CD14-positive monocyte (primary cell): Measurements from ENCODE around the gene RBFOX1. TPM values are rescaled to one million over a fixed set of nuclear protein-coding genes. Genes with fewer than 3 reads are reported as not detected.

Experiments used
- DNase-seq, 3 donors: peaks; one replicate each; pipeline ENCODE4 v3.0.0-alpha.2; 2011 to 2022
- H2AFZ ChIP-seq: 2 replicates; pipeline ENCODE4 v1.6.0; 2012; ENCODE audit warnings: mild to moderate bottlenecking, low read depth, low read length, inconsistent platforms; ENCODE audit not compliant: insufficient read depth, poor library complexity, severe bottlenecking
- H3K27ac ChIP-seq, 2 donors: 1 replicate in 1 of 2; 2 replicates in 1 of 2; pipeline ENCODE4 v1.5.1; 2012 to 2013; ENCODE audit warnings: low read length in 2 of 2, control low read depth in 1 of 2, inconsistent platforms in 1 of 2, low read depth in 1 of 2, mild to moderate bottlenecking in 1 of 2
- H3K27me3 ChIP-seq, 2 donors: one replicate each; pipeline versions ENCODE4 v1.6.0 to v1.6.1; 2011 to 2013; ENCODE audit warnings: low read length in 2 of 2; ENCODE audit not compliant: control insufficient read depth in 2 of 2, insufficient read depth in 2 of 2
- H3K36me3 ChIP-seq, 2 donors: replicated peaks in 1 of 2; 1 replicate in 1 of 2; 2 replicates in 1 of 2; pipeline versions ENCODE4 v1.5.1 to v1.6.1; 2012 to 2013; ENCODE audit warnings: low read length in 2 of 2, control low read depth in 1 of 2, inconsistent platforms in 1 of 2, mild to moderate bottlenecking in 1 of 2; ENCODE audit not compliant: insufficient read depth in 2 of 2, control insufficient read depth in 1 of 2
- H3K4me1 ChIP-seq, 2 donors: 1 replicate in 1 of 2; 2 replicates in 1 of 2; pipeline versions ENCODE4 v1.5.1 to v1.6.1; 2012 to 2013; ENCODE audit warnings: low read length in 2 of 2, control low read depth in 1 of 2, inconsistent platforms in 1 of 2, mild to moderate bottlenecking in 1 of 2, moderate library complexity in 1 of 2; ENCODE audit not compliant: insufficient read depth in 2 of 2, control insufficient read depth in 1 of 2
- H3K4me2 ChIP-seq: replicated peaks from 2 replicates; pipeline ENCODE3; 2012; ENCODE audit warnings: low read length, moderate library complexity, mild to moderate bottlenecking; ENCODE audit not compliant: poor library complexity, severe bottlenecking; ENCODE audit errors: extremely low read depth
- H3K4me3 ChIP-seq, 3 experiments: fragments of 200-600 bp in 1 of 3; sonication (generic) in 1 of 3; replicated peaks in 1 of 3; 1 replicate in 2 of 3; 2 replicates in 1 of 3; pipeline ENCODE4 v1.5.1; 2011 to 2013; ENCODE audit warnings: low read length in 3 of 3, mild to moderate bottlenecking in 3 of 3, control low read depth in 2 of 3, low read depth in 2 of 3, inconsistent platforms in 1 of 3, moderate library complexity in 1 of 3
- H3K79me2 ChIP-seq: 2 replicates; pipeline ENCODE4 v1.6.0; 2012; ENCODE audit warnings: mild to moderate bottlenecking, control low read depth, inconsistent platforms, low read length, moderate library complexity; ENCODE audit not compliant: insufficient read depth
- H3K9ac ChIP-seq: 2 replicates; pipeline ENCODE4 v1.6.0; 2017; ENCODE audit warnings: low read length, mild to moderate bottlenecking; ENCODE audit not compliant: insufficient read depth, poor library complexity, severe bottlenecking
- H3K9me3 ChIP-seq, 2 donors: replicated peaks in 1 of 2; 1 replicate in 1 of 2; 2 replicates in 1 of 2; pipeline versions ENCODE4 v1.5.1 to v1.6.1; 2012 to 2013; ENCODE audit warnings: low read length in 2 of 2, control low read depth in 1 of 2; ENCODE audit not compliant: control insufficient read depth in 1 of 2, insufficient read depth in 1 of 2
- H4K20me1 ChIP-seq: 2 replicates; pipeline ENCODE4 v1.6.0; 2012; ENCODE audit warnings: mild to moderate bottlenecking, low read length, control low read depth, moderate library complexity; ENCODE audit not compliant: insufficient read depth
- H3K27ac Mint-ChIP-seq, 7 donors: one replicate each; pipeline ENCODE4 v1.8.0; 2020; ENCODE audit warnings: mild to moderate bottlenecking in 7 of 7, mixed read lengths in 7 of 7, moderate library complexity in 6 of 7, inconsistent platforms in 2 of 7
- H3K27me3 Mint-ChIP-seq, 3 donors: one replicate each; pipeline ENCODE4 v1.8.0; 2021 to 2022; ENCODE audit warnings: low read depth in 3 of 3, mild to moderate bottlenecking in 3 of 3, mixed read lengths in 3 of 3, moderate library complexity in 3 of 3, inconsistent platforms in 1 of 3
- H3K36me3 Mint-ChIP-seq, 2 donors: one replicate each; pipeline ENCODE4 v1.8.0; 2020; ENCODE audit warnings: mixed read lengths in 2 of 2, inconsistent platforms in 1 of 2, mild to moderate bottlenecking in 1 of 2
- H3K4me1 Mint-ChIP-seq: one replicate; pipeline ENCODE4 v1.8.0; 2020; ENCODE audit warnings: mild to moderate bottlenecking, mixed read lengths
- H3K4me3 Mint-ChIP-seq, 2 donors: one replicate each; pipeline ENCODE4 v1.8.0; 2020; ENCODE audit warnings: mild to moderate bottlenecking in 2 of 2, mixed read lengths in 2 of 2, moderate library complexity in 1 of 2
- H3K9me3 Mint-ChIP-seq, 7 donors: one replicate each; pipeline ENCODE4 v1.8.0; 2020 to 2022; ENCODE audit warnings: mixed read lengths in 7 of 7, mild to moderate bottlenecking in 6 of 7, moderate library complexity in 6 of 7, inconsistent platforms in 2 of 7
- WGBS: methylation state at CpG from one replicate; pipeline ENCODE4 v1.1.5; 2013; ENCODE audit warnings: missing lambda C conversion rate; ENCODE audit not compliant: insufficient coverage; 5-methylcytosine and 5-hydroxymethylcytosine counted together
- intact Hi-C, 2 donors: fragments of 100-400 bp; cut with micrococcal nuclease; formaldehyde crosslinking; loops; one replicate each; pipeline versions ENCODE4 v1.15.0 to v1.15.1; 2023
- polyA plus RNA-seq, 3 donors: library from polyadenylated mRNA; depleted of rRNA in 1 of 3; unstranded in 2 of 3; stranded (reverse) in 1 of 3; fragments of 300-500 nt in 2 of 3; fragments of >200 nt in 1 of 3; fragmentation: Illumina TruSeq in 2 of 3; gene quantifications; 1 replicate in 2 of 3; 2 replicates in 1 of 3; pipeline ENCODE4 v1.2.3, GENCODE V29; 2012 to 2021
- TF ChIP-seq, protein P1 (sequence below): fragments of 200-600 bp; IDR thresholded peaks from one replicate; pipeline ENCODE4 v1.8.0; 2022; ENCODE audit warnings: antibody characterized with exemption, mild to moderate bottlenecking

The RBFOX1 gene
- polyA plus RNA-seq, 3 donors, result not detected

DNA sequence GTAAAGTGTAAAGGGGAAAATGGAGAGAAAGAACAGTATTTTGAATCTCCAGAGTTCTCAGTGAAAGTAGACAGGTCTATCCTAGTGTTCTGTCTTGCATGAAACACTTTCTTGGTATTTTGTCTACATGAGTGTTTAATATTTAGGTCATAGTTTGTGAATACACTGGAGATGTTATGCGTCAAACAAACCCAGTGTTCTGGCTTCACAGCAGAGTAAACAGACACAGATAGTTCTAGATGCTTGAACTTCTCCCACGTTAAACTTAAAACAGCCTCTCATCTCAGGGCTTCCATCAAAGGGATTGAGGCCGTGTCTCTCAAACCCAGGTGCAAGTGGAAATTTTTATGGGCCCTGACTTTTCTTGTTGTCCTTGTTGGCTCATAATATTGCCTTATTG is 48.3 kb downstream of the RBFOX1 start:
- Histone ChIP-seq H3K9ac (no peak overlapping the region), H3K36me3 (no peaks in the 10 kb centered on the region), H2AFZ (no peak overlapping the region), H3K9me3 (no peaks in the 10 kb centered on the region), H3K4me2 (no peak overlapping the region), H4K20me1 (no peaks in the 10 kb centered on the region), H3K27me3 (no peaks in the 10 kb centered on the region), H3K79me2 (no peaks in the 10 kb centered on the region), H3K4me3 (no peak overlapping the region), H3K27ac (no peak overlapping the region), H3K4me1 (no peaks in the 10 kb centered on the region)
- H3K36me3 Mint-ChIP-seq, result no peaks in the 10 kb centered on the region
- peaks cover 0 to 2% (median 0%) of the 10 kb centered on the region in 7 donors for H3K9me3 Mint-ChIP-seq
- no peaks in the 10 kb centered on the region for H3K27me3 Mint-ChIP-seq
- no peak for DNase-seq
- intact Hi-C loops, result no loop called here
- H3K27ac Mint-ChIP-seq, result no peak overlapping the region
- TF ChIP-seq, protein P1, sequence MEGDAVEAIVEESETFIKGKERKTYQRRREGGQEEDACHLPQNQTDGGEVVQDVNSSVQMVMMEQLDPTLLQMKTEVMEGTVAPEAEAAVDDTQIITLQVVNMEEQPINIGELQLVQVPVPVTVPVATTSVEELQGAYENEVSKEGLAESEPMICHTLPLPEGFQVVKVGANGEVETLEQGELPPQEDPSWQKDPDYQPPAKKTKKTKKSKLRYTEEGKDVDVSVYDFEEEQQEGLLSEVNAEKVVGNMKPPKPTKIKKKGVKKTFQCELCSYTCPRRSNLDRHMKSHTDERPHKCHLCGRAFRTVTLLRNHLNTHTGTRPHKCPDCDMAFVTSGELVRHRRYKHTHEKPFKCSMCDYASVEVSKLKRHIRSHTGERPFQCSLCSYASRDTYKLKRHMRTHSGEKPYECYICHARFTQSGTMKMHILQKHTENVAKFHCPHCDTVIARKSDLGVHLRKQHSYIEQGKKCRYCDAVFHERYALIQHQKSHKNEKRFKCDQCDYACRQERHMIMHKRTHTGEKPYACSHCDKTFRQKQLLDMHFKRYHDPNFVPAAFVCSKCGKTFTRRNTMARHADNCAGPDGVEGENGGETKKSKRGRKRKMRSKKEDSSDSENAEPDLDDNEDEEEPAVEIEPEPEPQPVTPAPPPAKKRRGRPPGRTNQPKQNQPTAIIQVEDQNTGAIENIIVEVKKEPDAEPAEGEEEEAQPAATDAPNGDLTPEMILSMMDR, result no peak
- H3K4me3 Mint-ChIP-seq, result no peak overlapping the region
- no peaks in the 10 kb centered on the region for H3K4me1 Mint-ChIP-seq
- WGBS, result no CpG with 5 or more reads among the region's 3 CpGs

DNA sequence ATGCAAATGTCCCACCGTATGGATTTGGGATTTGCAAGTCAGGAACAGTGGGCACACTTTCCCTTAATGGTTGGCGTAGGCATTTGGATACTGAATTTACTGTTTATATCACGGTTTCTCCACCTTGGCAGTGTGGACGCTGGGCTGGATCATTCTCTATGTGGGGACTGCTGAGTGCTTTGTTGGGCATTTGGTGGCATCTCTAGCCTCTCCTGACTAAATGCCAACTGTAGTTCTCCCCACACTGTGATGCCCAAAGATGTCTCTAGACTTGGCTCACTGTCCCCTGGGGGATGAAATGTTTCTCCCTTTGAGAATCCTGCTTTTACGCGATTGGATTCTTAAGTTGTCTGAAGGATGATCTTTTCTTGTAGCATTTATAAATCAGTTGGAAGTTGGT is 49.0 kb downstream of the RBFOX1 start:
- H4K20me1 ChIP-seq, result no peaks in the 10 kb centered on the region
- H3K27me3 ChIP-seq, result no peaks in the 10 kb centered on the region
- no peak overlapping the region for H3K4me2 ChIP-seq
- no peaks in the 10 kb centered on the region for H3K9me3 ChIP-seq
- H2AFZ ChIP-seq, result no peak overlapping the region
- no peak overlapping the region for H3K4me3 ChIP-seq
- H3K4me1 Mint-ChIP-seq, result no peaks in the 10 kb centered on the region
- no peak for DNase-seq
- no peaks in the 10 kb centered on the region for H3K36me3 ChIP-seq
- H3K36me3 Mint-ChIP-seq, result no peaks in the 10 kb centered on the region
- H3K9me3 Mint-ChIP-seq, result peaks cover 0 to 3% (median 0%) of the 10 kb centered on the region in 7 donors
- no peak overlapping the region for H3K27ac Mint-ChIP-seq
- WGBS, result 79% methylated on average over 2 of the region's 6 CpGs
- intact Hi-C loops, result no loop called here
- no peak overlapping the region for H3K27ac ChIP-seq
- no peak overlapping the region for H3K4me3 Mint-ChIP-seq
- no peaks in the 10 kb centered on the region for H3K27me3 Mint-ChIP-seq
- TF ChIP-seq, protein P1, result no peak
- H3K9ac ChIP-seq, result no peak overlapping the region
- no peaks in the 10 kb centered on the region for H3K79me2 ChIP-seq
- H3K4me1 ChIP-seq, result no peaks in the 10 kb centered on the region
